HCT116 (cell line): ENCODE results near the gene TEX2. TPM values are rescaled to one million over a fixed set of nuclear protein-coding genes. Genes with fewer than 3 reads are reported as not detected.

ENCODE experiments used
- ATAC-seq: fragments of 200-7000 bp; cut with Tn5 transposase; 2 replicates; pipeline ENCODE4 v1.9.1; 2020; ENCODE audit warnings: mild to moderate bottlenecking, moderate library complexity
- BruUV-seq: library from RNA; stranded (reverse); fragments of 400-500 nt; replicated peaks from 2 replicates; lab custom pipeline; 2021; lab: Mats Ljungman, UMichigan
- CTCF ChIA-PET: fragments of 300-600 bp; sonication (Branson Sonifier 250); formaldehyde crosslinking; loops from one replicate; lab custom pipeline; 2021; ENCODE audit warnings: antibody characterized with exemption; lab: Charles Lee
- POLR2A ChIA-PET: fragments of 300-600, 350-600 bp; sonication (Branson Sonifier 250); formaldehyde crosslinking; loops from one replicate; lab custom pipeline; 2021; ENCODE audit warnings: antibody characterized with exemption; lab: Charles Lee
- RAD21 ChIA-PET, 2 experiments: fragments of 300-600 bp; sonication (Branson Sonifier 250); formaldehyde crosslinking; loops; one replicate each; lab custom pipeline; 2023; ENCODE audit warnings: low total read pairs in 2 of 2; ENCODE audit not compliant: uncharacterized antibody in 2 of 2, unreplicated experiment in 2 of 2, low non-redundant PET in 1 of 2; lab: Charles Lee
- DNase-seq: peaks from one replicate; pipeline ENCODE4 v3.0.0-alpha.2; 2010; ENCODE audit warnings: low read depth, low spot score
- H2AFZ ChIP-seq: fragments of 200-600 bp; shearing (Covaris generic), sonication (generic); 2 replicates; pipeline ENCODE4 v1.6.1; 2017; ENCODE audit warnings: low read depth, mixed run types, mixed read lengths, antibody characterized with exemption, low read length; ENCODE audit not compliant: poor library complexity, severe bottlenecking
- H3K27ac ChIP-seq: 2 replicates; pipeline ENCODE4 v1.5.1; 2012; ENCODE audit warnings: low read depth, low read length
- H3K27me3 ChIP-seq: fragments of 200-600 bp; sonication (generic); 2 replicates; pipeline ENCODE4 v1.6.1; 2016; ENCODE audit warnings: mixed run types, low read length, mixed read lengths; ENCODE audit not compliant: insufficient read depth
- H3K36me3 ChIP-seq, 2 experiments: fragments of 200-500 bp in 1 of 2; fragments of 200-600 bp in 1 of 2; sonication (Bioruptor generic) in 1 of 2; sonication (generic) in 1 of 2; 2 replicates each; pipeline versions ENCODE4 v1.5.1 to v1.6.1; 2014 to 2016; ENCODE audit warnings: low read length in 2 of 2, inconsistent platforms in 1 of 2, mixed read lengths in 1 of 2, mixed run types in 1 of 2; ENCODE audit not compliant: insufficient read depth in 2 of 2, control insufficient read depth in 1 of 2
- H3K4me1 ChIP-seq, 2 experiments: fragments of 200-600 bp in 1 of 2; sonication (generic) in 1 of 2; 2 replicates each; pipeline versions ENCODE4 v1.5.1 to v1.6.1; 2012 to 2017; ENCODE audit warnings: low read length in 2 of 2, inconsistent platforms in 1 of 2, mild to moderate bottlenecking in 1 of 2, mixed read lengths in 1 of 2, mixed run types in 1 of 2, moderate library complexity in 1 of 2; ENCODE audit not compliant: insufficient read depth in 2 of 2, control insufficient read depth in 1 of 2
- H3K4me2 ChIP-seq: fragments of 200-600 bp; sonication (generic); 2 replicates; pipeline ENCODE4 v1.6.1; 2017; ENCODE audit warnings: mixed run types, low read length, mixed read lengths
- H3K4me3 ChIP-seq, 2 experiments: fragments of 200-600 bp in 1 of 2; sonication (generic) in 1 of 2; replicated peaks in 1 of 2; 2 replicates each; pipeline ENCODE4 v1.5.1; 2011 to 2016; ENCODE audit warnings: low read length in 2 of 2, control low read depth in 1 of 2, low read depth in 1 of 2, mild to moderate bottlenecking in 1 of 2, mixed read lengths in 1 of 2, mixed run types in 1 of 2
- H3K79me2 ChIP-seq: fragments of 200-600 bp; sonication (generic); 2 replicates; pipeline ENCODE4 v1.6.1; 2017; ENCODE audit warnings: mild to moderate bottlenecking, mixed run types, low read length, moderate library complexity, mixed read lengths; ENCODE audit not compliant: insufficient read depth
- H3K9ac ChIP-seq: fragments of 200-600 bp; sonication (generic); 2 replicates; pipeline ENCODE4 v1.6.1; 2016; ENCODE audit warnings: low read length, mixed read lengths
- H3K9me2 ChIP-seq: fragments of 200-600 bp; sonication (generic), shearing (Covaris generic); 2 replicates; pipeline ENCODE4 v1.6.1; 2017; ENCODE audit warnings: mixed run types, mild to moderate bottlenecking, moderate library complexity; ENCODE audit not compliant: insufficient read depth
- H3K9me3 ChIP-seq, 2 experiments: fragments of 200-500 bp in 1 of 2; fragments of 200-600 bp in 1 of 2; sonication (Bioruptor generic) in 1 of 2; sonication (generic) in 1 of 2; 2 replicates each; pipeline ENCODE4 v1.6.1; 2014 to 2017; ENCODE audit warnings: low read length in 2 of 2, mixed read lengths in 2 of 2, inconsistent platforms in 1 of 2, low read depth in 1 of 2, mild to moderate bottlenecking in 1 of 2, mixed run types in 1 of 2, moderate library complexity in 1 of 2; ENCODE audit not compliant: control insufficient read depth in 1 of 2, insufficient read depth in 1 of 2
- H4K20me1 ChIP-seq: fragments of 200-600 bp; sonication (generic), shearing (Covaris generic); 2 replicates; pipeline ENCODE4 v1.6.1; 2017; ENCODE audit warnings: mixed run types, mild to moderate bottlenecking, moderate library complexity; ENCODE audit not compliant: insufficient read depth
- ATF3 ChIP-seq: IDR thresholded peaks from 2 replicates; pipeline ENCODE4 v1.6.1; 2012
- CEBPB ChIP-seq: IDR thresholded peaks from 2 replicates; pipeline ENCODE4 v1.6.1; 2012; ENCODE audit warnings: low read depth
- CTCF ChIP-seq, 3 experiments: fragments of 200-600 bp in 1 of 3; sonication (generic) in 1 of 3; IDR thresholded peaks in 2 of 3; conservative IDR thresholded peaks in 1 of 3; 2 replicates each; pipeline ENCODE4 v1.5.1; 2012 to 2017; ENCODE audit warnings: low read depth in 2 of 3, low read length in 2 of 3, antibody characterized with exemption in 1 of 3, borderline replicate concordance in 1 of 3, control low read depth in 1 of 3, mild to moderate bottlenecking in 1 of 3, mixed read lengths in 1 of 3, mixed run types in 1 of 3, moderate library complexity in 1 of 3; ENCODE audit not compliant: insufficient read depth in 1 of 3
- EGR1 ChIP-seq: IDR thresholded peaks from 2 replicates; pipeline ENCODE4 v1.6.1; 2012; ENCODE audit warnings: low read depth
- ELF1 ChIP-seq: IDR thresholded peaks from 2 replicates; pipeline ENCODE4 v1.6.1; 2012; ENCODE audit warnings: low read depth, borderline replicate concordance
- EZH2 ChIP-seq: fragments of 200-600 bp; sonication (generic); IDR thresholded peaks from 2 replicates; pipeline ENCODE4 v1.6.1; 2017; ENCODE audit warnings: antibody characterized with exemption, mixed run types
- EZH2phosphoT487 ChIP-seq: fragments of 200-600 bp; IDR thresholded peaks from 2 replicates; pipeline ENCODE4 v1.6.1; 2018; ENCODE audit warnings: antibody characterized with exemption, borderline replicate concordance
- FOSL1 ChIP-seq: IDR thresholded peaks from 2 replicates; pipeline ENCODE4 v1.6.1; 2012; ENCODE audit warnings: low read depth
- MAX ChIP-seq: IDR thresholded peaks from 2 replicates; pipeline ENCODE4 v1.6.1; 2012
- POLR2A ChIP-seq: IDR thresholded peaks from 2 replicates; pipeline ENCODE4 v1.7.0; 2011; ENCODE audit warnings: borderline replicate concordance; ENCODE audit not compliant: insufficient read depth, insufficient read length; ENCODE audit errors: extremely low read depth
- RAD21 ChIP-seq: IDR thresholded peaks from 2 replicates; pipeline ENCODE4 v1.6.1; 2012; ENCODE audit warnings: low read depth, mild to moderate bottlenecking
- SIN3A ChIP-seq: IDR thresholded peaks from 2 replicates; pipeline ENCODE4 v1.6.1; 2012; ENCODE audit warnings: low read depth
- SRF ChIP-seq: IDR thresholded peaks from 2 replicates; pipeline ENCODE4 v1.6.1; 2012; ENCODE audit warnings: low read depth
- TCF7L2 ChIP-seq: IDR thresholded peaks from 2 replicates; pipeline ENCODE4 v1.7.0; 2011; ENCODE audit warnings: borderline replicate concordance, inconsistent platforms; ENCODE audit not compliant: insufficient read depth, insufficient read length; ENCODE audit errors: extremely low read depth
- YY1 ChIP-seq: IDR thresholded peaks from 2 replicates; pipeline ENCODE4 v1.6.1; 2011; ENCODE audit warnings: low read length, low read depth, moderate library complexity, mild to moderate bottlenecking; ENCODE audit not compliant: insufficient replicate concordance; ENCODE audit errors: extremely low read depth
- ZBTB33 ChIP-seq: IDR thresholded peaks from 2 replicates; pipeline ENCODE4 v1.6.1; 2011; ENCODE audit warnings: mild to moderate bottlenecking, low read length, moderate library complexity; ENCODE audit not compliant: insufficient replicate concordance; ENCODE audit errors: extremely low read depth
- ZFX ChIP-seq: fragments of 450-650 bp; IDR thresholded peaks from 2 replicates; pipeline ENCODE4 v1.6.1; 2017
- ZNF274 ChIP-seq: fragments of 200-500 bp; sonication (Bioruptor generic); IDR thresholded peaks from 2 replicates; pipeline ENCODE4 v1.6.1; 2014; ENCODE audit warnings: mild to moderate bottlenecking, low read depth, low read length, inconsistent platforms
- intact Hi-C: fragments of 100-400 bp; cut with micrococcal nuclease; formaldehyde crosslinking; loops from 2 replicates; pipeline ENCODE4 v1.10.0; 2022
- total RNA-seq: library from RNA; stranded (reverse); gene quantifications from one replicate; pipeline ENCODE4 v1.2.1, GENCODE V29; 2021; ENCODE audit not compliant: unreplicated experiment

TEX2 gene
- total RNA-seq, 1 experiment from 2014 or later = 24.6 TPM

GRCh38 chr17:64216000-64216337 lies 47.1 kb downstream of the TEX2 start:
- DNase-seq = no peak
- no peaks in the 10 kb centered on the region for H3K9me2 ChIP-seq
- CTCF ChIA-PET = interaction anchor here (1.6 kb wide), 1 partner anchor 21 kb away, joined by 4 read pairs; no protein-coding TSS in a partner anchor
- intact Hi-C loops = no loop called here
- no peak overlapping the region for H2AFZ ChIP-seq
- no peak overlapping the region for H3K4me3 ChIP-seq
- H3K27ac ChIP-seq = no peak overlapping the region
- BruUV-seq = no TSS peak
- no peak overlapping the region for H3K4me2 ChIP-seq
- POLR2A ChIA-PET = no interaction called here
- no peaks in the 10 kb centered on the region for H3K9me3 ChIP-seq
- no peaks in the 10 kb centered on the region for H3K27me3 ChIP-seq
- peaks cover 0 to 4% of the 10 kb centered on the region in 2 experiments; a peak in 1 of 4 replicates for H3K36me3 ChIP-seq
- TF ChIP-seq TCF7L2 (no peak), ZFX (no peak), SRF (no peak), EZH2phosphoT487 (no peak), SIN3A (no peak), CEBPB (no peak), POLR2A (no peak), FOSL1 (no peak), MAX (no peak), ELF1 (no peak), ZBTB33 (no peak), RAD21 (no peak), ZNF274 (no peak), CTCF (IDR thresholded peaks at IDR 0.05 in 2 of 3, conservative IDR thresholded peaks at IDR 0.05 in 1 of 3; ENCODE audit: borderline replicate concordance in 1 of 3, insufficient read depth in 1 of 3, low read depth in 2 of 3, low read length in 2 of 3) (no peak), EGR1 (no peak), YY1 (no peak), ATF3 (no peak), EZH2 (no peak)
- H3K9ac ChIP-seq = no peak overlapping the region
- no peaks in the 10 kb centered on the region for H4K20me1 ChIP-seq
- H3K4me1 ChIP-seq = peaks cover 4 to 10% of the 10 kb centered on the region in 2 experiments; a peak in 2 of 4 replicates
- H3K79me2 ChIP-seq = peaks cover 10% of the 10 kb centered on the region
- no peak for ATAC-seq
- RAD21 ChIA-PET = no interaction called here
